Renal cortical epithelial cell (primary cell): Measurements from ENCODE around the gene CLEC4E. TPM values are rescaled to one million over a fixed set of nuclear protein-coding genes. Genes with fewer than 3 reads are reported as not detected.
A peak's percentile ranks its signal among the peaks of the same experiment; 100 is the strongest.
"Not testable (repeated sequence)": the region's sequence is repeated elsewhere in the genome, so short reads cannot be mapped to it uniquely, and the experiment has no call there.

Experiments used
- DNase-seq: peaks from one replicate; pipeline ENCODE4 v3.0.0-alpha.2; 2011; ENCODE audit warnings: low read depth
- total RNA-seq: library from RNA; depleted of rRNA; stranded (reverse); fragments of >200 nt; gene quantifications from 2 replicates; pipeline ENCODE4 v1.2.3, GENCODE V29; 2014

Gene CLEC4E
- total RNA-seq, 1 donor from 2014 or later, result 21.6 TPM

DNA sequence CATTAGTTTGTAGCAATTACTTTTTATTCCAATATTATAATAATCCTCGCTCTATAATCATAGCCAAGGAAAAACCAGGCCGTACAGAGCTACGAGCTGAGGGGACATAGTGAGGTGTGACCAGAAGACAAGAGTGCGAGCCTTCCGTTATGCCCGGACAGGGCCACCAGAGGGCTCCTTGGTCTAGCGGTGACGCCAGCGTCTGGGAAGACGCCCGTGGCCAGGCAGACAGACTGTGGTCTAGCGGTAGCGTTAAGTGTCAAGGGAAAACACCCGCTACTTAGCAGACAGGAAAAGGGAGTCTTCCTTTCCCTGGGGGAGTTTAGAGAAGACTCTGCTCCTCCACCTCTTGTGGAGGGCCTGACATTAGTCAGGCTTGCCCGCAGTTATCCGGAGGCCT is 2.9 kb downstream of the CLEC4E start:
- not testable (repeated sequence) for DNase-seq

DNA sequence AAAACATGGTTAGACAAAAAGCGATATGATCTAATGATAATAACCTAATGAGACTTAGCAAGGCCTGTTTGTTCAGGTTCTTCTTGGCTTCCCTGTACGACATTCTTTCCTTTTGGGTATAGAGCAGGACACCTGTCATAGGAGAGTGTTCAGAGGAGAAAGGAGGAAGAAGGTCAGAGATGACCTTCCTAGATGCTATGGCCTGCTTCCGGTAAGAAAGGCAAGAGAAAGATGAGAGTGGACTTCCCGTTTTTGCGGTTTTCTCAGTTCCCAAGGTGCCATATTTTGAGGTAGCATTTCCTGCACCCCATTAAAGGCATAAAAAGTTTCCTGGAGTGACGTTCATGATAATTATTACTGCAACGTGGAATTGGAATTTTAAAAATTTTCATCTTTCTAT is 8.7 kb downstream of the CLEC4E start:
- no peak for DNase-seq

DNA sequence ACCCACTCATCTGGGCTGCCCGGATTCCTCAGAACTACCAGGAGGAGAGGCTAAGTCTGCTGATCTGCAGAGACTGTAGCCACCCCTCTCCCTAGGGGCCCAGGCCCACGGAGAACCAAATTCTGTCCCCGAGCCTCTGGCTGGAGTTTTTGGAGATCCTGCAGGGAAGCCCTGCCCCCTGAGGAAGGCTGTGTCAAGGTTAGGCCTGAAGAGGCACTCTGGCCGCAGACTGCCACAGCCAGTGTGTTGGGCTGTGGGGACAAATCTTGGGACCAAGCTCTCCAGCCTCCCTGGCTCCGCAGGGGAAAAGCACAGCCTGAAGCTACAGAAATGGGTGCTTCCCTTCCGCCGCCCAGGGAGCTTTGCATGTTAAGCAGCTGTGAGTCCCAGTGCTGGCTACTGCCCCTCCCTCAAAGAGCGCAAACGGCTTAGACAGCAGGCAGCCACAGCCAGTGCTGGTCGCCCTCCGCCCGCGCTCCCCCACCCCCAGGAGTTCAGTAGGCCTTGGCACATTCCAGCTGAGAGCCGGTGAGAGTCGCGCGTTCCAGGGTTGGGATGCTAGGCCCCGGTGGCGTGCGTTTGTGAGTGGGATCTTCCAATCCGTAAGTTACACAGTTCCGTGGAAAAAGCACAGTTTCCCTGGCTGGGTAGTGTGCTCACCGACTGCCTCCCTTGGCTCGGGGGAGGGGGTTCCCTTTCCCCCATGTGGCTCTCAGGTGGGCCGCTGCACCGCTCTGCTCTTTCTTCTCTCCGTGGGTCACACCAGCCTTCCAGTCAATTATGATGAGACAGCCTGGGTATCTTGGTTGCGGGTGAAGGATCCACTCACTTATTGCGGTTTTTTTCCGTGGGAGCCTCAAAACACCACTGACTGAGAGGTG is 13.2 kb downstream of the CLEC4E start:
- no peak for DNase-seq

DNA sequence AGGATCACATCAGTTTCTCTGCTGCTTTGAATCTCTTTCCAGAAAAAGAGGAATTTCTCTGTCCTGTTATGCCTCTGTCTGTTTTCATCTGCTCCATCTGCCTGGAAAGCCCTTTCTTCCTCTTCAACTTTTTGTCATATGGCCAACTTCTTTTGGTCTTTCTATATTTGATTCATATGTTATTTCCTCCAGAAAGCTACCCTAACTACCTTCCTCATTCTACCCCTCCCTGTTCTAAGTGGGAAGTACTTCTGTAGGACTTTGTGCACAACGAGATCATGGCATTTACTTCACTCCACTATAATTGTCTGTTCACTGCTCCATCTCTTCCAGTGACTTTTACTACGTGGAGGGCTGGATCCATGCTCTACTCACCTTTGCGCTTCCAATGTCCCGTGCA is 21.5 kb downstream of the CLEC4E start:
- no peak for DNase-seq

DNA sequence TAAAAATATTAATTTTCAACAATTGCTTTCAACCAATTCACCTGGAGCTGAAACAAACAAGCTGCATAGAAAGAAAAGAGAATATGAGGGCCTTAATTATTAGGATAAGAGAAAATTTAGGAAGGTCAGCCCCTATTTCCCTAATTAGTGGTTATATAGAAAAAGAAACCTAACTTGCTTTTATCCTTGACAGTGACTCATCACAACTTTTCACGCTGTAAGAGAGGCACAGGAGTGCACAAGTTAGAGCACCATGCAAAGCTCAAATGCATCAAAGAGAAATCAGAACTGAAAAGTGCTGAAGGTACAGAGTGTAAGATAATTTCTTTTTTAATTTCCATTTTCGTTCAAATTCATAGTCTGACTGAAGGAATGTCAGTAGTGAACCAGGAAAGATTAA is 22.7 kb downstream of the CLEC4E start:
- DNase-seq, result no peak

DNA sequence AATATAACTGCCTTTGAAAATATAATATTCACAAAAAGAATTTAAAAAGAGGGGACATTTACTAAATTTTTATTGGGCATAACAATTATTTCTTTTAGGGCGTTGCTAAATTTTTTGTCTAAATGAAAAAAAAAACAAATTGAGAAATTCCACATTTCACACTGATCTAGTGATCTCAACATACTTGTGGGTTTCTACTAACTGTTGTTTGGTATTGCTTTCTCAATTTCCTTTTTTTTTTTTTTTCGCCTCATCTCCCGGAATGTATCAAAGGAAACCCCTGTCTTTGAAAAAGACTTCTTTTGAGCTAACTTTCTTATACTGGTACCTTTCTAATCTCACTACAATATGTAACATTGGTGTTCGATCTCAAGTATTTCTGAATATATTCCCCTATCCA is 27.4 kb downstream of the CLEC4E start, which contains the start of gene CLEC4D:
CLEC4D (plus strand) TSS at position 248 of the 400 bp plus-strand sequence. CDS start 230 bp downstream, outside the sequence.
- DNase-seq, result no peak

DNA sequence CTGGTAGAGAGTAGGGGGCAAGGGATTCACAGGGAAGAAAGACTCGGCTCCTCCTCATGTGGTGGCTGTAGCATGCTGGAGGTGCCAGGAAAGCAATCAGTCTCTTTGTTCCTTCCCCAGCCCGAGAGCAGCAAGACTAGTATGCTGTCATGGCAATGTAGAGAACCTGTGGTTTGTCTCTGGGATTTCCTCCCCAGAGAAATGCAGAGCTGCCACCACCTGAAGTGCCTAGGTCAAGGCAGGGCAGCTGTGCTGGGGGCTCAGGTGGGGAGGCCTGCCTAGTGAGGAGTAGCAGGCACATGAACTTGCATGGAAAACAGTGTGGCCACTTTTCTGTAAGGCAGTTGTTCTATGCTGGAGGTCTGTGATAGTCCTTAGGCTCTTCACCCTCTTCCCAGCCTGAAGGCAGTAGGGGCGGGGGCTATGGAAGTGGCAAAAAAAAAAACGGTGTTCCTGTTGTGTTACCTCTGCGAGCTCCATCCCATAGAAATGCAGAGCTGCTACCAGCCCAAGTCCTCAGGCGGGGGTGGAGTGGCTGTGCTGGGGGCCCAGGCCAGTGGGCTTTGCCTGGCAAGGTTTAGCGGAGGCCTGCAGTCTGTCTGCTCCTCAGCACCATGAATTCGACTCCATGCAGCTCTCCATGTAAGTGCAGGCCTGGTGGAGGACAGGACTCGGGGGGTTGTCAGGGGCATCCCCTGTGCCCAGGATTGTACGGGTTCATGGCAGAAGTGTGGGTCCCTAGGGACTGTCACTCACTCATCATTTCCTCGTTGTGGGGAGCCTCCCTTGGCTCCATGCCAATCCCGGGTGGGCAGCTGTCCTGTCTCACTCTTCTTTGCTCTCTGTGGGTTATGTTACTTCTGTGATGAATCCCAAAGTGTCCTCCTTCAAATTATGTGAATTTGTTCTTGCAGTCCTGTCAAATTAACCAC is 31.5 kb downstream of the CLEC4E start:
- no peak for DNase-seq

DNA sequence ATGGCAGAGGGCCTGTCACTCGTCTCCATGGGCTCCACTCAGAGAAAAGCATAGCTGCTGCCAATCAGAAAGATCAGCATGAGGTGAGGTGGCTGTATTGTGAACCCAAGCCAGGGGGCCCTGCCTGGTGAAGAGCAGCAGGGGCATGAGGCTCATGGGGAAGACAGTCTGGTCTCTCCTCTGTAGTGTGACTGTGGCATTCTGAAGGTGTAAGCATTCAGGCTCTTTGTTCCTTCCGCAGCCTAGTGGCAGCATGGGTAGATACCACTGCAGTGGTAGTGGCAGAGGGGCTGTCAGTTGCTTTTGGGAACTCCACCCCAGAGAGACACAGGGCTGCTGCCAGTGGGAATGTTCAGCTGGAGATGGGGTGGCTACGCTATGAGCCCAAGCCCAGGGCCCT is 32.5 kb downstream of the CLEC4E start:
- DNase-seq, result no peak

DNA sequence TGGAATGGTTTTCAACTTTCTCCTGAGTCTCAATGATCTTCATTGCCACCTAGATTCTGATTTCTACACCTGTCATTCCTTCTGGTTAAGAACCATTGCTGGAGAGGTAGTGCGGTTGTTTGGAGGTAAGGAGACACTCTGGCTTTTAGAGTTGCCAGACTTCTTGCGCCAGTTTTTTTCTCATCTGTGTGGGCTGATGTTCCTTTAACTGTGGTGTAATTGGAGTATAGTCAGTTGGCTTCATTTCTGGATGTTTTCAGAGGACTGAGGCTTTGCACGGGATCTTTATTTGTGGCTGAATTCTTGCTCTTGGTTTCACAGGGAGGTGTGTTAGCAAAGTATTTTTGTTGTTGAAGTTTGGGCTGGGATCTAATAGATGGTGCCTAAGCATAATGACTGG is 33.1 kb downstream of the CLEC4E start:
- no peak for DNase-seq

DNA sequence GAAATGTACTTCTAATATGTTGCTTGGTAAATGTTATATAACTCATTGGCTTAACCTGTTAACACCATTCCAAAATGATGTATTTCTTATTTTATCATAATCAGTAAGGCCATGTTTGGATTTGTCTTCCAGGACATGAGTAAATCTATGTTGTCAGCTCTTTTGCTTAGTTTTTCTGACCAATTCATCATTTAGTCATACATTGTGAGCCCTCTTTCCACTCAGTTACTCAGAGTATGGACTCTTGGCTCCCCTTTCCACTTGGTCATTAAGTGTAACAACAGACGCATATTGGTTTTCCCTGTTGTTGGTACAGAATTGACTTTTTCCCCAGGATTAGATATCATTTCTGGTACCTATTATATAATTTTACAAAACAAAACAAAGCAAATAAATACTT is 36.4 kb downstream of the CLEC4E start:
- DNase-seq, result no peak

DNA sequence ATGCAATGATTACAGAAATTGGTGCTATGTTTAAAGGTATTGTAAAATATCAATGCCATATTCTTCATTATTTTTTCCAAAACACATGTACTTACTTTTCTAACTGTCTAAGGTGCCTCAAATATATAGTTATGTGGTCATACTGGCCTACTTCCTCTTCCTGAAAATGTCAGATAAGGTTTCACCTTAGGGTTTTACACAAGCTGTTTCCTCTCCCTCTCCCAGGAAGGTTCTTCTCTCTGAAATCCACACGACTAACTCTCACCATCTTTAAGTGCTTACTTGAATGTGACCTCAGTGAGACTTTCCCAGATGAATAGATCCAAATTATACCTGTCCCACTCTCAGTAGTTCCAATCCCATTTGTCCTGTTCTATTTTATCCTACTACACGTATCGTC is 39.0 kb downstream of the CLEC4E start:
- DNase-seq, result no peak

DNA sequence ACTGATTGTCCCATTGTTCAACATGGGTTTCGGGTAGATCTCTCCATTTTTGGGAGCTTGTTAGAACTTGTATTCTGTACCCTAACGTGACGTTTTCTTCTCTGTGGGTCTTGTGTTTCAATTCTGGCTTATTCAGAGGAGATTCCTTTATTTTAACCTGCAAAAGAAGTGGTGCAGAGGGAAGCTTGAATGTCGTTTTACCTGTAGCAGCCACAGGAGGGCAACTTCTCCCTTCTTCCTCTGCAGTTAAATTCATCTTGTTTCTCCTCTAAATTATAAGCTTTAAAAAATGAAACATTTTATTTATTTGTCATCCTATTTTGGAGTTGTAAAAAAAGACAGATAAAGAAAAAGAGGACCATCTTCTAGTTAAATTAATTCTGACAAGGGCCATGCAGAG is 41.1 kb downstream of the CLEC4E start:
- DNase-seq, result peak; percentile 19

DNA sequence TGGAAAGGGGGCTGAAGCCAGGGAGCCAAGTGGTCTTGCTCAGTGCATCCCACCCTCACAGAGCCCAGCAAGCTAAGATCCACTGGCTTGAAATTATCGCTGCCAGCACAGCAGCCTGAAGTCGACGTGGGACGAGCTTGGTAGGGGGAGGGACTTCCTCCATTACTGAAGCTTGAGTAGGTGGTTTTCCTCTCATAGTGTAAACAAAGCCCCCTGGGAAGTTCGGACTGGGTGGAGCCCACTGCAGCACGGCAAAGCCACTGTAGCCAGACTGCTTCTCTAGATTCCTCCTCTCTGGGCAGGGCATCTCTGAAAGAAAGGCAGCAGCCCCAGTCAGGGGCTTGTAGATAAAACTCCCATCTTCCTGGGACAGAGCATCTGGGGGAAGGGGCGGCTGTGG is 44.6 kb downstream of the CLEC4E start:
- DNase-seq, result not testable (repeated sequence)

DNA sequence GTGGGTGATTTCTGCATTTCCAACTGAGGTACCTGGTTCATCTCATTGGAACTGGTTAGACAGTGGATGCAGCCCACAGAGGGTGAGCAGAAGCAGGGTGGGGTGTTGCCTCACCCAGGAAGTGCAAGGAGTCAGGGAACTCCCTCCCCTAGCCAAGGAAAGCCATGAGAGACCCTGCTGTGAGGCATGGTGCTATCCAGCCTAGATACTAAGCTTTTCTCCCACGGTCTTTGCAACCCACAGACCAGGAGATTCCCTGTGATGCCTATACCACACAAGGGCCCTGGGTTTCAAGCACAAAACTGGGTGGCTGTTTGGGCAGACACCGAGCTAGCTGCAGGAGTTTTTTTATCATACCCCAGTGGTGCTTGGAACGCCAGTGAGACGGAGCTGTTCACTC is 45.0 kb downstream of the CLEC4E start:
- not testable (repeated sequence) for DNase-seq

DNA sequence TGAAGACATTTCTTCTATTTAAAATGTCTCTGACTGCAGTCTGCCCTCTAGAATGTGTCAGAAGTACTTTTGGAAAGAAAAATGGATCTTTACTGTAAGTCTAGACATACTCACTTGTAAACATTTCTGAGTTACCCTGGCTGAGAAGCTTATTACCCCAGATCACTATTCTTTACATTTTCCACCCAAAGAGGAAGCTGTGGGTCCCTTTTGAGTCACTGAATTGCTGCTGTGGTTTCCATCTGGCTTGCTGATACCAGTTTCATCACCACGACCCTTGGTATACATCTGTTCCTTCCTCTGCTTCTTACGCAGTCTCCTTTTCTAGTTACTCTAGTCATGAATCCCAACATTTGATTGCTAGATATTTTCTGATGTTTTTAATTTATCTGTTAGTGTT is 47.6 kb downstream of the CLEC4E start:
- no peak for DNase-seq

DNA sequence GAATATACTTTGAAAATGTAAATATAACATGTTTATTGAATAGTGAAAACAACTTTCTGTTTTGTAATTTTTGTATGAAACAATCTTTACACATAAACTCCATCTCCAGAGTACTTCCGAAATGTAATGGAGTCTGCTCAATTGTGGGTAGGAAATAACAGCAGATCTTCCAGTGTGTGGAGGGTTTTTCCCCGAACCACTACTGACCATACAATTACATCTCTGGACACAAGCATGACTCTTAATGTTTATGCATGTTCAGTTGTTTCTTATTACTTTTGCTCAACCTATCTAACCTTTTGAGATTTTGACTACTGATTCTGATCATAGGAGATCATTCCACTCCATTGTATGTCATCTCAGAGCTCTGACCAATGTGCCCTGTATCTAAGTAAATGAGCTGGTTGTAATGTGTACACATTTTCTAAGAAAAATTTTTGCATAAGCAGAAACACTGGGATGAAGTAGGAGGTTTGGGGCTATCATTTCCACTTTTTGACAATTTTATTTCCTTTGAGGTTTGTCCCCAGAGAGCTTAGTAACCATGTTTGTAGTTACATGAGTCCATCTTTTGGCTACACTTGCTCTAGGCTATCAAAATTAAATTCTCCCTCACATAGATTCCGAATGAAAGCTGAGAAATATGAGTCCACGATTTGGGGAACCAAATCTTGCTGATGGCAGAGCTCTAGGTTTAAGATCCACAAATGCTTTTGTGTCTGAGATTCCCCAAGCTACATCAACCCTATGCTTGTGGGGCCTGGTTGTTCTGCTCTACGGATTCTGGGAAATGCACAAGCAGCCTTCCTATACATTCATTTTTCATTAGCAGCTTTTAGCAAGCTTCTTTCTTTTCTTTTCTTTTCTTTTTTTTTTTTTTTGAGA is 48.8 kb downstream of the CLEC4E start:
- no peak for DNase-seq

Other genes starting within 250 kb of the CLEC4E start
- 0.20 TPM in 1 of 2 replicates, not detected in the other for gene CLEC6A, start 84.9 kb downstream of the CLEC4E start, total RNA-seq
- gene CLEC4D, start 27.4 kb downstream of the CLEC4E start, total RNA-seq, result 0.15 TPM in 1 of 2 replicates, not detected in the other
- 0.30 and 0.52 TPM in 2 replicates for gene AICDA, start 72.0 kb upstream of the CLEC4E start, total RNA-seq
- 0.85 and 3.3 TPM in 2 replicates for gene MFAP5, start 121.9 kb upstream of the CLEC4E start, total RNA-seq
- gene RIMKLB, start 157.1 kb upstream of the CLEC4E start, total RNA-seq, result 45.3 and 49.1 TPM in 2 replicates